ENCODE measurements around the gene CADPS. TPM values are rescaled to one million over a fixed set of nuclear protein-coding genes. Genes with fewer than 3 reads are reported as not detected.

The CADPS gene
- polyA plus RNA-seq, 2 of the 4 experiments (the other 2 are of a cell fraction): not detected

DNA sequence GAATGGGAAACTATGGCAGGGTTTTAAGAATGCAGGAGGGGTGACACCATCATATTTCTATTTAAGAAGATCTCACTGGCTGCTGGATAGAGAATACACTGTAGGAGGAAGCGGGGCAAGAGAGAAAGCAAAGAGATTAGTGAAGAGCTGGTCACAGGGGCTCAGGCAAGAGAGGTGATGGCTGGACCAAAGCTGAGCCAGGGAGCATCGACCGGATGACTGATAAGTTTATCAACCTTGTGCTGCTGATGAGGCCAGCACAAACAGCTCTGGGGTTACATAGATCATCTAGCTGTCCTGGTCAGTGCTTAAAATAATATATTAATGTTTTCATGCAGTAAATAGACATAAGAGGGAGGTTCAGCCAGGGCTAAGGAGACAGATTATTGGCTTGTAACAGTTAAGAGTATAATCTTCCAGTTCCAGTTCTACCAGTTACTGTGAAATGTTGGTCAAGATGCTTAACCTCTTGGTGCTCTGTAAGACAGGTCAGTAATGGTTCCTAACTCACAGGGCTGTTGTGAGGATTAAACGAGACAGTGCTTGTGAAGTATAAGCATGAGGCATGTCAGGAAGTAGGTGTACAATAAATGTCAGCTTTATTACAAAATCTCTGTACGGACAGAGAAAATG is 300.8 kb downstream of the CADPS start:
- CTCF ChIA-PET: interaction anchor here (1.1 to 1.4 kb wide), 2 partner anchors 13 to 37 kb away, joined by 3 read pairs; no protein-coding TSS in a partner anchor
- Histone ChIP-seq H3K4me3 (no peak overlapping the region), H3K4me1 (no peaks in the 10 kb centered on the region), H3K27ac (no peak overlapping the region), H3K9me3 (no peaks in the 10 kb centered on the region), H3K4me2 (no peak overlapping the region)
- POLR2A ChIA-PET: no interaction called here
- DNase-seq (ENCODE audit: low read depth in 1 of 2, low spot score in 1 of 2) (no peak), ATAC-seq (no peak), FAIRE-seq (no peak)
- TF ChIP-seq PHF8 (IDR thresholded peaks at IDR 0.05; ENCODE audit: borderline replicate concordance, low read depth) (no peak), EP300 (IDR thresholded peaks at IDR 0.05) (no peak), POLR2AphosphoS2 (conservative IDR thresholded peaks at IDR 0.05; ENCODE audit: low read length) (no peak), HOXA7 (CRISPR knock-in tag; IDR thresholded peaks at IDR 0.05) (no peak), GATA3 (IDR thresholded peaks at IDR 0.05; ENCODE audit: borderline replicate concordance) (no peak), BHLHE40 (IDR thresholded peaks at IDR 0.05; ENCODE audit: low read depth, low read length) (no peak), TFCP2L1 (CRISPR knock-in tag; IDR thresholded peaks at IDR 0.05) (no peak), CEBPB (IDR thresholded peaks at IDR 0.05) (no peak), CHD4 (IDR thresholded peaks at IDR 0.05; ENCODE audit: borderline replicate concordance) (no peak), KDM1A (IDR thresholded peaks at IDR 0.05; ENCODE audit: low read depth) (no peak), RFX5 (IDR thresholded peaks at IDR 0.05) (no peak), HOXB5 (CRISPR knock-in tag; IDR thresholded peaks at IDR 0.05) (no peak)
- TF ChIP-seq, protein P1, sequence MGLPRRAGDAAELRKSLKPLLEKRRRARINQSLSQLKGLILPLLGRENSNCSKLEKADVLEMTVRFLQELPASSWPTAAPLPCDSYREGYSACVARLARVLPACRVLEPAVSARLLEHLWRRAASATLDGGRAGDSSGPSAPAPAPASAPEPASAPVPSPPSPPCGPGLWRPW (IDR thresholded peaks at IDR 0.05): no peak
- TF ChIP-seq, protein P2, sequence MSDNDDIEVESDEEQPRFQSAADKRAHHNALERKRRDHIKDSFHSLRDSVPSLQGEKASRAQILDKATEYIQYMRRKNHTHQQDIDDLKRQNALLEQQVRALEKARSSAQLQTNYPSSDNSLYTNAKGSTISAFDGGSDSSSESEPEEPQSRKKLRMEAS (IDR thresholded peaks at IDR 0.05): no peak
- TF ChIP-seq, protein P3, sequence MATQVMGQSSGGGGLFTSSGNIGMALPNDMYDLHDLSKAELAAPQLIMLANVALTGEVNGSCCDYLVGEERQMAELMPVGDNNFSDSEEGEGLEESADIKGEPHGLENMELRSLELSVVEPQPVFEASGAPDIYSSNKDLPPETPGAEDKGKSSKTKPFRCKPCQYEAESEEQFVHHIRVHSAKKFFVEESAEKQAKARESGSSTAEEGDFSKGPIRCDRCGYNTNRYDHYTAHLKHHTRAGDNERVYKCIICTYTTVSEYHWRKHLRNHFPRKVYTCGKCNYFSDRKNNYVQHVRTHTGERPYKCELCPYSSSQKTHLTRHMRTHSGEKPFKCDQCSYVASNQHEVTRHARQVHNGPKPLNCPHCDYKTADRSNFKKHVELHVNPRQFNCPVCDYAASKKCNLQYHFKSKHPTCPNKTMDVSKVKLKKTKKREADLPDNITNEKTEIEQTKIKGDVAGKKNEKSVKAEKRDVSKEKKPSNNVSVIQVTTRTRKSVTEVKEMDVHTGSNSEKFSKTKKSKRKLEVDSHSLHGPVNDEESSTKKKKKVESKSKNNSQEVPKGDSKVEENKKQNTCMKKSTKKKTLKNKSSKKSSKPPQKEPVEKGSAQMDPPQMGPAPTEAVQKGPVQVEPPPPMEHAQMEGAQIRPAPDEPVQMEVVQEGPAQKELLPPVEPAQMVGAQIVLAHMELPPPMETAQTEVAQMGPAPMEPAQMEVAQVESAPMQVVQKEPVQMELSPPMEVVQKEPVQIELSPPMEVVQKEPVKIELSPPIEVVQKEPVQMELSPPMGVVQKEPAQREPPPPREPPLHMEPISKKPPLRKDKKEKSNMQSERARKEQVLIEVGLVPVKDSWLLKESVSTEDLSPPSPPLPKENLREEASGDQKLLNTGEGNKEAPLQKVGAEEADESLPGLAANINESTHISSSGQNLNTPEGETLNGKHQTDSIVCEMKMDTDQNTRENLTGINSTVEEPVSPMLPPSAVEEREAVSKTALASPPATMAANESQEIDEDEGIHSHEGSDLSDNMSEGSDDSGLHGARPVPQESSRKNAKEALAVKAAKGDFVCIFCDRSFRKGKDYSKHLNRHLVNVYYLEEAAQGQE (IDR thresholded peaks at IDR 0.05): no peak
- TF ChIP-seq, protein P4, sequence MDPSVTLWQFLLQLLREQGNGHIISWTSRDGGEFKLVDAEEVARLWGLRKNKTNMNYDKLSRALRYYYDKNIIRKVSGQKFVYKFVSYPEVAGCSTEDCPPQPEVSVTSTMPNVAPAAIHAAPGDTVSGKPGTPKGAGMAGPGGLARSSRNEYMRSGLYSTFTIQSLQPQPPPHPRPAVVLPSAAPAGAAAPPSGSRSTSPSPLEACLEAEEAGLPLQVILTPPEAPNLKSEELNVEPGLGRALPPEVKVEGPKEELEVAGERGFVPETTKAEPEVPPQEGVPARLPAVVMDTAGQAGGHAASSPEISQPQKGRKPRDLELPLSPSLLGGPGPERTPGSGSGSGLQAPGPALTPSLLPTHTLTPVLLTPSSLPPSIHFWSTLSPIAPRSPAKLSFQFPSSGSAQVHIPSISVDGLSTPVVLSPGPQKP (IDR thresholded peaks at IDR 0.05; ENCODE audit: low read depth, low read length): no peak
- WGBS (ENCODE audit: missing lambda C conversion rate): 29% methylated on average over 5 of the region's 5 CpGs

DNA sequence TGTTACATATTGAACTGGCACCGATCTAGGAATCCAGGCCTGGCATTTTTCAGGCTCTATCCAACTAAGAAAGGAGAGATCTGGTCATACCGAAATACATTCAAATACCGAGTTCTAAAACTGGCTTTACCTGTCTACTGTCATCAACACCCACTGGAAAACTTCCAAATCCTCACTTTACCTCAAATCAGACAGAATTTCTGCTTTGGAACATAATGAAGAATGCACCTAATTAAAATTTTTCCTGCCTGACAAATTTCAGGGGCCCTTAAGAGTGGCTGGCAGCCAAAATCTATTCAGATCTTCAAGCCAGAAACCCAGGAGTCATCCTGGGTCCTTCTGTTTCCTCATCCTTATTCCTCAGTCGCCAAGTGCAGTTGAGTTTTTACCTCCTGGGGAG is 303.3 kb downstream of the CADPS start:
- no peaks in the 10 kb centered on the region for H3K4me1 ChIP-seq
- DNase-seq (ENCODE audit: low read depth in 1 of 2, low spot score in 1 of 2): no peak
- H3K4me3 ChIP-seq: no peak overlapping the region
- no peaks in the 10 kb centered on the region for H3K9me3 ChIP-seq
- no peak for ATAC-seq
- ChIA-PET CTCF (no interaction called here), POLR2A (no interaction called here)
- FAIRE-seq: no peak
- 42% methylated on average over 4 of the region's 4 CpGs for WGBS (ENCODE audit: missing lambda C conversion rate)
- H3K4me2 ChIP-seq: no peak overlapping the region
- TF ChIP-seq GATA3 (IDR thresholded peaks at IDR 0.05; ENCODE audit: borderline replicate concordance): no peak
- H3K27ac ChIP-seq: no peak overlapping the region

DNA sequence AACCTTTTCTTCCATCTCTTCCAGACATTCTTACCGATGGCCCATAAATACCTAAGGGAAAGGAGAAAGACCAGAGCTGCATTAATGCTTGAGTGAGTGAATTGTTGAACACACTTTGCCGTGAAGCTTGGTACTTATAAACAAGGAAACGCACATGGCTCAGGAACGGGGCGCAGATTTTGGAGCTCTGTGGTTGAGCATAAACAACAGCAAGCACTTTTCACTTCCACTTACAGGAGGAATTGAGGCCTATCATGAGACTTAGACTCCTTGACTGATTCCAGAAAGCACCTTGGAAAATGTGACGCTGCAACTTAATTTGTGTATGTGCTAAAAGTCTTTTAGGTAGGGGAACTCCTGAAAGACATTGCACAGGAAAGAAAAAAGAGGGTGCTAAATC is 304.3 kb downstream of the CADPS start:
- POLR2A ChIA-PET: no interaction called here
- ATAC-seq (no peak), DNase-seq (ENCODE audit: low read depth in 1 of 2, low spot score in 1 of 2) (no peak), FAIRE-seq (no peak)
- no peak overlapping the region for H3K27ac ChIP-seq
- CTCF ChIA-PET: no interaction called here
- H3K4me3 ChIP-seq: no peak overlapping the region
- H3K9me3 ChIP-seq: no peaks in the 10 kb centered on the region
- H3K4me2 ChIP-seq: no peak overlapping the region
- WGBS (ENCODE audit: missing lambda C conversion rate): 51% methylated on average over 6 of the region's 6 CpGs
- no peaks in the 10 kb centered on the region for H3K4me1 ChIP-seq
- TF ChIP-seq NR3C1 (IDR thresholded peaks at IDR 0.05): no peak
- no peak for TF ChIP-seq EHMT2 (IDR thresholded peaks at IDR 0.05; ENCODE audit: low read depth)
- TF ChIP-seq, protein P5, sequence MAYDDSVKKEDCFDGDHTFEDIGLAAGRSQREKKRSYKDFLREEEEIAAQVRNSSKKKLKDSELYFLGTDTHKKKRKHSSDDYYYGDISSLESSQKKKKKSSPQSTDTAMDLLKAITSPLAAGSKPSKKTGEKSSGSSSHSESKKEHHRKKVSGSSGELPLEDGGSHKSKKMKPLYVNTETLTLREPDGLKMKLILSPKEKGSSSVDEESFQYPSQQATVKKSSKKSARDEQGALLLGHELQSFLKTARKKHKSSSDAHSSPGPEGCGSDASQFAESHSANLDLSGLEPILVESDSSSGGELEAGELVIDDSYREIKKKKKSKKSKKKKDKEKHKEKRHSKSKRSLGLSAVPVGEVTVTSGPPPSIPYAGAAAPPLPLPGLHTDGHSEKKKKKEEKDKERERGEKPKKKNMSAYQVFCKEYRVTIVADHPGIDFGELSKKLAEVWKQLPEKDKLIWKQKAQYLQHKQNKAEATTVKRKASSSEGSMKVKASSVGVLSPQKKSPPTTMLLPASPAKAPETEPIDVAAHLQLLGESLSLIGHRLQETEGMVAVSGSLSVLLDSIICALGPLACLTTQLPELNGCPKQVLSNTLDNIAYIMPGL (CRISPR knock-in tag; IDR thresholded peaks at IDR 0.05; ENCODE audit: borderline replicate concordance): no peak
- TF ChIP-seq ZFP36 (IDR thresholded peaks at IDR 0.05; ENCODE audit: borderline replicate concordance, partially characterized antibody): no peak
- no peak for TF ChIP-seq HOXB5 (CRISPR knock-in tag; IDR thresholded peaks at IDR 0.05)
- no peak for TF ChIP-seq ESRRA (IDR thresholded peaks at IDR 0.05; ENCODE audit: borderline replicate concordance, low read length)
- TF ChIP-seq NPAS2 (CRISPR knock-in tag; IDR thresholded peaks at IDR 0.05; ENCODE audit: borderline replicate concordance): no peak
- TF ChIP-seq CHD4 (IDR thresholded peaks at IDR 0.05; ENCODE audit: borderline replicate concordance): no peak
- no peak for TF ChIP-seq KDM1A (IDR thresholded peaks at IDR 0.05; ENCODE audit: low read depth)
- TF ChIP-seq HOXB13 (CRISPR knock-in tag; IDR thresholded peaks at IDR 0.05; ENCODE audit: low read depth): no peak
- TF ChIP-seq, protein P2 (IDR thresholded peaks at IDR 0.05): no peak
- TF ChIP-seq, protein P1 (IDR thresholded peaks at IDR 0.05): no peak
- no peak for TF ChIP-seq MAZ (IDR thresholded peaks at IDR 0.05; ENCODE audit: borderline replicate concordance, low read depth, low read length)
- TF ChIP-seq CBX8 (IDR thresholded peaks at IDR 0.05): no peak
- no peak for TF ChIP-seq HDAC2 (IDR thresholded peaks at IDR 0.05)
- no peak for TF ChIP-seq GATA3 (IDR thresholded peaks at IDR 0.05; ENCODE audit: borderline replicate concordance)

All from A549 (cell line).